GM19238 (cell line): ENCODE results near the gene ATG9B.
"Not testable (repeated sequence)": the region's sequence is repeated elsewhere in the genome, so short reads cannot be mapped to it uniquely, and the experiment has no call there.

Source experiments
- DNase-seq: peaks from one replicate; pipeline ENCODE4 v3.0.0; 2011; ENCODE audit warnings: low spot score; ENCODE audit not compliant: insufficient read length

Gene ATG9B

GRCh38 chr7:151017953-151018420 lies 6.3 kb downstream of the ATG9B start:
- peak; percentile 77 for DNase-seq

- no peak for DNase-seq
Observed at GRCh38 chr7:151017370-151017952, 6.8 kb downstream of the ATG9B start.

- DNase-seq, result no peak
Observed at GRCh38 chr7:151016942-151017341, 7.4 kb downstream of the ATG9B start.

GRCh38 chr7:151016505-151016904 lies 7.8 kb downstream of the ATG9B start:
- no peak for DNase-seq

- no peak for DNase-seq
Observed at GRCh38 chr7:151015967-151016366, 8.3 kb downstream of the ATG9B start.

GRCh38 chr7:151014950-151015349 lies 9.3 kb downstream of the ATG9B start:
- DNase-seq, result no peak

- DNase-seq, result peak; percentile 46
Observed at GRCh38 chr7:151013733-151014497, 10.4 kb downstream of the ATG9B start.

- no peak for DNase-seq
Observed at GRCh38 chr7:151013356-151013732, 10.9 kb downstream of the ATG9B start.

- DNase-seq, result no peak
Observed at GRCh38 chr7:151012911-151013347, 11.4 kb downstream of the ATG9B start.

GRCh38 chr7:151012031-151012692 lies 12.1 kb downstream of the ATG9B start:
- DNase-seq, result no peak

- DNase-seq, result not testable (repeated sequence)
Observed at GRCh38 chr7:151011616-151012015, 12.7 kb downstream of the ATG9B start.

GRCh38 chr7:151011097-151011409 lies 13.2 kb downstream of the ATG9B start:
- no peak for DNase-seq

- no peak for DNase-seq
Observed at GRCh38 chr7:151010307-151011096, 13.8 kb downstream of the ATG9B start.

GRCh38 chr7:151010037-151010306 lies 14.3 kb downstream of the ATG9B start:
- DNase-seq, result no peak

GRCh38 chr7:151009327-151010036 lies 14.8 kb downstream of the ATG9B start:
- DNase-seq, result no peak

- DNase-seq, result peak; percentile 69
Observed at GRCh38 chr7:151008511-151009323, 15.6 kb downstream of the ATG9B start.

- no peak for DNase-seq
Observed at GRCh38 chr7:151008143-151008510, 16.2 kb downstream of the ATG9B start.

GRCh38 chr7:151007469-151007898 lies 16.8 kb downstream of the ATG9B start:
- no peak for DNase-seq

- DNase-seq, result no peak
Observed at GRCh38 chr7:151006590-151007300, 17.5 kb downstream of the ATG9B start.

GRCh38 chr7:151005566-151005965 lies 18.7 kb downstream of the ATG9B start:
- DNase-seq, result no peak
